ENCODE measurements around the gene SLC12A7.
"Not testable (repeated sequence)": the region's sequence is repeated elsewhere in the genome, so short reads cannot be mapped to it uniquely, and the experiment has no call there.

SLC12A7 gene

DNA sequence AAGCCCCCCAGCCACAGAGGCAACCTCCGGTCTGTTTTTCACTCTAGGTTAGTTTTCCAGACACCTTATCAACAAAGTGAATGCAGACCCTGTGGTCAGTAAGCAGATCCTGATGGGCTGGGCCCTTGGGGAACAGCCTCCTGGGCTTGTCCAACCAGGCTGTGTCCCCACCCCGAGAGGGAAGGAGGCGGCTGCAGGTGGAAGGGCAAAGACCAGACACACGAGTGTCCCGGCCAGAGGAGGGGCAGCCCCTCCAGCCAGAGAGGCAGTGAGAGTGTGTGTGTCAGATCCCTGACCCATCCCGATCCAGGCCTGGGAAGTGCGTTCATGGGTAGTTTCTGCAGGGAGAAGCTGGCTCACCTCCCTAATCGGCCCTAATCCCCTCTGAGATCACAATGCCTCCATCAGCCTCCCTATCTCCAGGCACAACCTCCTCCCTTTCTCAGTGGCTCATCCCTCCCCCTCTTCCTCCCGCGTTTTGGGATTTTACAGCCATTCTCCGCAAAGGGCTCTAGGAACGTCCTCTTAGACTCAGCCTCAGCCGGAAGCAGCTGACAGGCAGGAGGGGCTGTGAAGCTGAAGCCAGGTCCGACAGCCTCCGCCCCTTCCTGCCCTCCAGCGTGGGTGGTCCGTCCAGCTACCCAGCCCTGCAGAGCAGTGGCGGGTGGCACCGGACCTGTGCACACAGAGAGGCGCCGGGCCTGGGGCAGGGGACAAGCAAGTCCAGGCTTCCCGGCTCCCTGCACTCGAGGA, 9.7 kb downstream of the SLC12A7 start:
- no peak overlapping the region for H3K27ac ChIP-seq
- no peak for DNase-seq (ENCODE audit: low read depth, low spot score)

- H3K27ac ChIP-seq = no peak overlapping the region
- no peak for DNase-seq (ENCODE audit: low read depth, low spot score)
Observed at GRCh38 chr5:1100664-1101574, 10.9 kb downstream of the SLC12A7 start.

GRCh38 chr5:1099926-1100663, 11.8 kb downstream of the SLC12A7 start:
- no peak overlapping the region for H3K27ac ChIP-seq
- DNase-seq (ENCODE audit: low read depth, low spot score) = no peak

- DNase-seq (ENCODE audit: low read depth, low spot score) = no peak
- H3K27ac ChIP-seq = no peak overlapping the region
Observed at GRCh38 chr5:1098986-1099597, 12.8 kb downstream of the SLC12A7 start.

DNA sequence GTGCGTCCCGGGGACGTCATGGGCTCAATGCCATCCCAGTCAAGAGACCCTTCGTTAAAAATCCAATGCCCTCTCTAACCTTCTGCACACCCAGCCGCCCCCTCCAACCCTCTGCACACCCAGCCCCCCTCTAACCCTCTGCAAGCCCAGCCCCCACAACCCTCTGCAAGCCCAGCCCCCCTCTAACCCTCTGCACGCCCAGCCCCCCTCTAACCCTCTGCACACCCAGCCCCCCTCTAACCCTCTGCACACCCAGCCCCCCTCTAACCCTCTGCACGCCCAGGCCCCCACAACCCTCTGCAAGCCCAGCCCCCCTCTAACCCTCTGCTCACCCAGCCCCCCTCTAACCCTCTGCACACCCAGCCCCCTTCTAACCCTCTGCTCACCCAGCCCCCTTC, 13.9 kb downstream of the SLC12A7 start:
- H3K27ac ChIP-seq; DNase-seq (ENCODE audit: low read depth, low spot score): not testable (repeated sequence)

DNA sequence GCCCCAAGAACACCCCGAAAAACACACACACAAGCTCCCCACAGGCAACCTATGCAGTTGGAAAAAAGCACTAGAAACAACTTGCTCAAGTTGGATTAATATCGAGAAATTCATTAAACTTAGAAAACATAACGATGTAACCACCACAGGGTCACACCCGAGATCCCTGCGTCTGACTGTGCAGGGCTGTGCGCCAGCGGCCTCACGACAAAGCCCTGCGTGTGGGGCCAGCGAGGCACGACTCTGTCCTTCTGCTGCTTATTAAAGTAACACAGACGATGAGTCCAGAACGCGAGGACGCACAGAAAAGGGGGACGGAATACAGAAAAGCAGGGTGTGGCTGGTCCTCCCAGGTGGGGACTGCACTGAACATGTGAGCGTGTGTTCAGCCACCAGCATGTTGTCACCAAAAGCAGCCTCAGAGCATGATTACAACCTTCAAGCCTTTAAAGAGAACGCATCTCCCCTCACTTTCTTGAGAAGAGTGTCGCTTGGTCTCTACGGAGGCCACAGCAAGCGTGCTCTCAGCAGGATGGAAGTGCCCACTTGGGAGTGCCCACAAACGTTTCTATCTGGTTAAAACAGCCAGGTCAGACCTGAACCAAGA, 14.4 kb downstream of the SLC12A7 start:
- no peak for DNase-seq (ENCODE audit: low read depth, low spot score)
- no peak overlapping the region for H3K27ac ChIP-seq

- DNase-seq (ENCODE audit: low read depth, low spot score) = no peak
- H3K27ac ChIP-seq = no peak overlapping the region
Observed at GRCh38 chr5:1096838-1097237, 15.0 kb downstream of the SLC12A7 start.

DNA sequence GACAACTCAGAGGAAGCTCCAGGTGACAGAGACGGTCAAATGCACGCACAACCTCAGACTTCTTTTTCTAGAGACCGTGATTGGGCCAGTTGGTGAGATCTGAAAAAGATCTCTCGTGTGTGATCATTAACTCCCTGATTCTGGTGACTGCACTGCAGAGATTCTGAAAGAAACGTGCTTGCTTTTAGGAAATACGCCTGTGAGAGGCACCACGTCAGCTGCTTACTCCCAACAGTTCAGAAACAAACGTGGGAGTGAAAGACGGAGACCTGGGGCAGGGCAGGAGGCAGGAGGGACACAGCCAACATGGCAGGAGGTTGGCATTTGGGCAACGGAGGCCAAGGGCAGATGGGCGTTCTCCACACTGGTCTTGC, 15.9 kb downstream of the SLC12A7 start:
- no peak overlapping the region for H3K27ac ChIP-seq
- DNase-seq (ENCODE audit: low read depth, low spot score) = no peak

DNA sequence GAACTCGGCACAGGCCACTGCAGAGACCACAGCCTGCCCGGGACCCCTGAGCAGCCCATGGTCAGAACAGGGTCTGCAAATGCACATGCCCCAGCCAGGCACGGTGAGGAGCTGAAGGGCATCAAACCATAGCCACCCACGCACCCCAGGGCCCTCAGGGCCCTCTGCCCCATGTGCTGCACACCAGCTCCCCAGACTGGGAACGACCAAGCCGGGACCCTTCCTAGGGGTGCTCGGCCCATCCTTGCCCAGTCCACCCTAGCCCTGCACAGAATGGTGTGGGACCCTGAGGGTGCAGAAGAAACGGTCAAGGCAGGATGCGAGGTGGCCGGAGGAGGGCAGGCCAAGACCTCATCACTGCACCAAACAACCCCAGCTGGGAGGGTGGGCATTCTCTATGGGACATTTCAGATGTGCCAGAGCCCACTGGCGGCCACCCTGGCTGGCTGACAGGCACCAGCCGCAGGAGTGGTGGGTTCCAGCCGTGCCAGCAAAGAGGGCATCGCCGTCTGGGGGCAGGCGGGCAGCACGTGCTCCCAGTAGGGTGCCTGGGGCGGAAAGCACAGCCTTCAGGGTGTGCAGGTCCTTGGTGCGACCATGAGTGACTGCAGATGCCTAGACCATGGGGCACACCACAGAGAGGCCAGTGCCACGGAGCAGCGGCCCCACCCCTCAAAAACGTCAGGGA, 16.4 kb downstream of the SLC12A7 start:
- H3K27ac ChIP-seq = no peak overlapping the region
- no peak for DNase-seq (ENCODE audit: low read depth, low spot score)

- H3K27ac ChIP-seq = no peak overlapping the region
- DNase-seq (ENCODE audit: low read depth, low spot score) = no peak
Observed at GRCh38 chr5:1094670-1095190, 17.1 kb downstream of the SLC12A7 start.

DNA sequence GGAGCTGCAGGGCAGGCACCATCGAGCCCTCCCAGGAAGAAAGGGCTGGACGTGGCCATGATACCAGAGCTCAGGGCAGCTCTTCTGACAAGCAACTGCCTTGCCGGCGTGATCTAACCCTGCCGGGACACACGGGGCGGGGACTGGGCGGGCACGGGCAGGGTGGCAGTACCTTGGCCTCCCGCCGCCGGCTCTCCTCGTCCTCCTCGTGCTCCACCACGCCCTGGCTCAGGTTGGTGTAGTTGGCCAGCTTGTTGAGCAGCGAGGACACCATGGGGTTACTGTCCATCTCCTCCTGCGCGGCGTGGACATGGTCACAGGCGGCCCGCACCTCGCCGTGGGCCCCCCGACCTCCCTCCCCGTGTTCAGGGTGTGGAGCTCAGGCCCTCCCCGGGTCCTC, 18.5 kb downstream of the SLC12A7 start:
- H3K27ac ChIP-seq = no peak overlapping the region
- DNase-seq (ENCODE audit: low read depth, low spot score) = no peak

- H3K27ac ChIP-seq = no peak overlapping the region
Observed at GRCh38 chr5:1092122-1092521, 19.7 kb downstream of the SLC12A7 start.

DNA sequence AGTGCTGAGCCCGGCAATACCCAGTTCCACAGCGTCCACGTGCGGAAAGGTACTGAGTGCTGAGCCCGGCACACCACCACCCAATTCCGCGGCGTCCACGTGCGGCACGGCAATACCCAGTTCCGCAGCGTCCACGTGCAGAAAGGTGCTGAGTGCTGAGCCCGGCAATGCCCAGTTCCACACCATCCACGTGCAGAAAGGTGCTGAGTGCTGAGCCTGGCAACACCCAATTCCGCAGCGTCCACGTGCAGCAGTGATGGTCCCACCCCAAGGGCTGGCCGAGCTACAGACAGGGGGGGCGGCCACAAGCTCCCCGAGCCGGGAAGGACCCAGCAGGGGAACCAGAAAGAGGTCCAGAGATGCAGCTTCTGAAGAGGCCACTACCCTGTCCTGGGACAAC, 20.2 kb downstream of the SLC12A7 start:
- DNase-seq (ENCODE audit: low read depth, low spot score) = no peak
- H3K27ac ChIP-seq = no peak overlapping the region

More at GRCh38 chr5:1092122-1092521, 19.7 kb downstream of the SLC12A7 start:
- no peak for DNase-seq (ENCODE audit: low read depth, low spot score)

GRCh38 chr5:1090538-1090937, 21.3 kb downstream of the SLC12A7 start:
- no peak overlapping the region for H3K27ac ChIP-seq
- DNase-seq (ENCODE audit: low read depth, low spot score) = no peak

DNA sequence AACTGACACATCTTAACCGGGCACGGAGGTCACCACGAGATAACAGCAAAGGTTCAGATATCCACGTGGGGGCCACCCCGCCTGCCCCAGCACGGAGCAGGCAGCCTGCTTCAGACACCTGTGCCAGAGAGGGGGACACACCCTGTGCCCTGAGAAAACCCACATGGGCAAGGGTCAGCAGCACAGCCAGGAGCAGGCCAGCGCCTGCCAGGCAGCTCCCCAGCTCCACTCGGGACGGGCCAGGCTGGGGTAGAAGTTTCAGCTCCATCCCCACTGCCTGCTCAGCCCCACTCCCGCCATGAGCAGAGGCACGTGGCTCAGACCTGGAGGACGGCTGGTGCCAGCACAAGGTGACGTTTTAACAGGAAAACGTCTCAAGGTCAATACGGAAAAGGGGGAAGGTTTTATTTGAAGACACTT, 22.2 kb downstream of the SLC12A7 start:
- H3K27ac ChIP-seq = no peak overlapping the region
- no peak for DNase-seq (ENCODE audit: low read depth, low spot score)

DNA sequence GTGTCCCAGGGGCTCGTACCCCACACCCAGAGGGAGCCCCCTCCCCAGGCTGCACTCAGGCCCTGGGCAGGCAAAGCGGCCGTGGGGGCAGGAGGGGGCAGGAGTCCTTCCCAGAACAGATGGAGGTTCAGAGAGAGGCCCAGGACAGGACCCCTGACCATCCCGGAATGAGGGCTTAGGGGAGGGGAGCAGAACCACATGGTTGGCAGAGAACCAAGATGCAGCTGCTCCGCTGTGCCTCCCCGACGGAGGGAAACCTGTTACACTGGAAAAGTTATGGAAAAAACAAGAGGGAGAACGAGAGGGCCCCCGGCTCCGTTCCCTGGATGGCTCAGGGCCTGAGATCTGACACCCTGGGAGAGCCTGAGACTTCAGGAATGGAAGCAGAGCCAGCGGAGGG, 22.7 kb downstream of the SLC12A7 start:
- DNase-seq (ENCODE audit: low read depth, low spot score) = no peak
- H3K27ac ChIP-seq = no peak overlapping the region

GRCh38 chr5:1088726-1089125, 23.1 kb downstream of the SLC12A7 start:
- H3K27ac ChIP-seq = no peak overlapping the region
- no peak for DNase-seq (ENCODE audit: low read depth, low spot score)

DNA sequence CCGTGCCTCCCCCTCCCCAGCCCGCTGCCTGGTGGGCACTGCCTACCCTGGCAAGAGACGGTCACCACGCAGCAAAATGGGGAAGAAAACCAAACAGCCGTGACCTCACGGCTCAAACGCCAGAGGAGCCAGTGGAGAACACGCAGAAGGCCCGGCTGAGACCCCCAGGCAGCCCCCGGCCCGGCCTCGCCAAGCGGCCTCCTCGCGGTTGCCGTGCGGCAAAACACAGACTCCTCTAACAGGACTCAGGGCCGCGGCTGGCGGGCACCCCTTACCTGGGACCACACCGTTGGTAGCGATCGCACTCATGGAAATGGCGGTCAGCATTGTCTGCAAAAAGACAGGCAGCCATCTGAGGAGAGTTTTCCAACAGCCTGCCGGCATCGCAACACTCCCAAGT, 23.8 kb downstream of the SLC12A7 start:
- DNase-seq (ENCODE audit: low read depth, low spot score) = no peak
- no peak overlapping the region for H3K27ac ChIP-seq

DNA sequence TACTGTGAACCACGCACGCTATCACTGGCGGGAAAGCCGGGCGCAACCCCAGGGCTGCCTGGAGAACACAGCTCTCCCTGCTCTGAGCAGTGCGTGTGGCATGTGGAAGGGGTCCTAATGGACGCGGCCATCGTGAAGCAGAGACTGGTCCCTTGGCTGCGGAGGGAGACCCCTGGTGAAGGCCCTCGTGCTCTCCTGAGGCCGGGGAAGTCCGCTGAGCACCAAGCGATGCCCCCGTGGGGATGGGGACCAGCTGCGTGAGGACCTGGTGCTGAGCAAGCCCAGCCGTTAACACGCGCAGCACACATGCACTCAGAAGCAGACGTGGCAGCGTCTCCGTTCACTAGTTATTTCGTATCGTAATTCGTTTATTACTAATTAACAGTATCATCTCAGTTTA, 24.4 kb downstream of the SLC12A7 start:
- no peak overlapping the region for H3K27ac ChIP-seq
- DNase-seq (ENCODE audit: low read depth, low spot score) = no peak
